Liver (tissue), 9 donors: Measurements from ENCODE around the gene TUT7. TPM values are rescaled to one million over a fixed set of nuclear protein-coding genes. Genes with fewer than 3 reads are reported as not detected.

Source experiments
- DNase-seq: peaks from one replicate; pipeline ENCODE4 v3.0.0-alpha.2; 2017; ENCODE audit warnings: low spot score
- H3K27ac ChIP-seq, 2 donors: one replicate each; pipeline ENCODE4 v1.7.0; 2013; ENCODE audit warnings: inconsistent platforms in 2 of 2, low read length in 2 of 2, control low read depth in 1 of 2, low read depth in 1 of 2, mild to moderate bottlenecking in 1 of 2
- H3K27me3 ChIP-seq, 4 donors: one replicate each; pipeline versions ENCODE4 v1.6.1 to v1.7.0; 2013; ENCODE audit warnings: low read length in 3 of 4, inconsistent platforms in 1 of 4, mild to moderate bottlenecking in 1 of 4, moderate library complexity in 1 of 4; ENCODE audit not compliant: control insufficient read depth in 4 of 4, insufficient read depth in 4 of 4
- H3K36me3 ChIP-seq, 4 donors: one replicate each; pipeline versions ENCODE4 v1.6.1 to v1.7.0; 2013; ENCODE audit warnings: low read length in 3 of 4, mild to moderate bottlenecking in 3 of 4, low read depth in 1 of 4, moderate library complexity in 1 of 4; ENCODE audit not compliant: control insufficient read depth in 4 of 4, insufficient read depth in 3 of 4
- H3K4me1 ChIP-seq, 4 donors: one replicate each; pipeline versions ENCODE4 v1.6.1 to v1.7.0; 2013; ENCODE audit warnings: low read length in 3 of 4, mild to moderate bottlenecking in 3 of 4, moderate library complexity in 1 of 4; ENCODE audit not compliant: control insufficient read depth in 4 of 4, insufficient read depth in 4 of 4
- H3K4me3 ChIP-seq, 3 donors: one replicate each; pipeline versions ENCODE4 v1.6.1 to v1.7.0; 2013; ENCODE audit warnings: low read length in 3 of 3, control low read depth in 1 of 3, low read depth in 1 of 3, mild to moderate bottlenecking in 1 of 3
- H3K9ac ChIP-seq, 2 donors: one replicate each; pipeline ENCODE4 v1.7.0; 2013; ENCODE audit warnings: low read length in 2 of 2, mild to moderate bottlenecking in 2 of 2, moderate library complexity in 2 of 2, control low read depth in 1 of 2, low read depth in 1 of 2
- H3K9me3 ChIP-seq, 4 donors: one replicate each; pipeline versions ENCODE4 v1.6.1 to v1.7.0; 2013; ENCODE audit warnings: low read length in 3 of 4; ENCODE audit not compliant: control insufficient read depth in 4 of 4
- ATF3 ChIP-seq: IDR thresholded peaks from 2 replicates; pipeline ENCODE4 v1.6.1; 2016; ENCODE audit warnings: antibody characterized with exemption
- EGR1 ChIP-seq, 2 donors: IDR thresholded peaks; 2 replicates each; pipeline ENCODE4 v1.6.1; 2016 to 2018; ENCODE audit warnings: antibody characterized with exemption in 2 of 2, low read depth in 2 of 2
- FOXA1 ChIP-seq: IDR thresholded peaks from 2 replicates; pipeline ENCODE4 v1.6.1; 2016; ENCODE audit warnings: antibody characterized with exemption
- FOXA2 ChIP-seq: IDR thresholded peaks from 2 replicates; pipeline ENCODE4 v1.6.1; 2016; ENCODE audit warnings: antibody characterized with exemption
- GABPA ChIP-seq, 2 donors: IDR thresholded peaks in 1 of 2; conservative IDR thresholded peaks in 1 of 2; 2 replicates each; pipeline ENCODE4 v1.6.1; 2016; ENCODE audit warnings: antibody characterized with exemption in 2 of 2, mild to moderate bottlenecking in 1 of 2, moderate library complexity in 1 of 2
- HNF4A ChIP-seq, 2 donors: conservative IDR thresholded peaks; 2 replicates each; pipeline ENCODE4 v1.6.1; 2016; ENCODE audit warnings: antibody characterized with exemption in 2 of 2, mild to moderate bottlenecking in 2 of 2
- HNF4G ChIP-seq: IDR thresholded peaks from 2 replicates; pipeline ENCODE4 v1.6.1; 2016; ENCODE audit warnings: antibody characterized with exemption
- JUND ChIP-seq, 2 donors: IDR thresholded peaks; 2 replicates each; pipeline ENCODE4 v1.6.1; 2016; ENCODE audit warnings: antibody characterized with exemption in 2 of 2
- MAX ChIP-seq: IDR thresholded peaks from 2 replicates; pipeline ENCODE4 v1.6.1; 2016; ENCODE audit warnings: antibody characterized with exemption
- NR2F2 ChIP-seq: IDR thresholded peaks from 2 replicates; pipeline ENCODE4 v1.6.1; 2016; ENCODE audit warnings: antibody characterized with exemption
- RAD21 ChIP-seq, 2 donors: IDR thresholded peaks; 2 replicates each; pipeline ENCODE4 v1.6.1; 2016; ENCODE audit warnings: antibody characterized with exemption in 2 of 2, mild to moderate bottlenecking in 2 of 2
- RXRA ChIP-seq, 2 donors: IDR thresholded peaks; 2 replicates each; pipeline ENCODE4 v1.6.1; 2017 to 2018; ENCODE audit warnings: antibody characterized with exemption in 2 of 2, mild to moderate bottlenecking in 1 of 2
- SP1 ChIP-seq: IDR thresholded peaks from 2 replicates; pipeline ENCODE4 v1.6.1; 2018; ENCODE audit warnings: antibody characterized with exemption, mild to moderate bottlenecking
- TAF1 ChIP-seq: conservative IDR thresholded peaks from 2 replicates; pipeline ENCODE4 v1.6.1; 2016; ENCODE audit warnings: antibody characterized with exemption, mild to moderate bottlenecking
- ZBTB33 ChIP-seq: IDR thresholded peaks from 2 replicates; pipeline ENCODE4 v1.6.1; 2016; ENCODE audit warnings: antibody characterized with exemption
- WGBS: extraction: QIAGEN DNeasy Blood & Tissue Kit; methylation state at CpG from one replicate; pipeline ENCODE4 v1.1.7; 2013; 5-methylcytosine and 5-hydroxymethylcytosine counted together
- polyA plus RNA-seq, 2 donors: library from polyadenylated mRNA; stranded (reverse) in 1 of 2; unstranded in 1 of 2; fragments of 200-250 nt in 1 of 2; fragments of >200 nt in 1 of 2; fragmentation: Nextera tagmentation in 1 of 2; extraction: Ambion mirVana in 1 of 2; gene quantifications; one replicate each; pipeline versions ENCODE4 v1.2.1 to v1.2.3, GENCODE V29; 2013 to 2015
- total RNA-seq, 2 donors: library from RNA; depleted of rRNA; stranded (reverse); fragments of >200 nt; gene quantifications; one replicate each; pipeline ENCODE4 v1.2.3, GENCODE V29; 2014
- TF ChIP-seq, protein P1 (sequence below): IDR thresholded peaks from 2 replicates; pipeline ENCODE4 v1.6.1; 2016; ENCODE audit warnings: antibody characterized with exemption, mild to moderate bottlenecking
- TF ChIP-seq, protein P2 (sequence below): fragments of 150-350 bp; IDR thresholded peaks from 2 replicates; pipeline ENCODE4 v1.5.1; 2017; ENCODE audit warnings: improper control_type of control experiment, low read depth, low read length; ENCODE audit not compliant: missing input control
- donor health status: healthy.
- donor health status: healthy.
- donor health status: healthy.
- donor health status: healthy.
- donor health status: healthy.

The TUT7 gene
- total and polyA plus RNA-seq, 4 donors: 10.7 to 34.6 (median 15.9) TPM

- WGBS: 98% methylated on average over 3 of the region's 3 CpGs
- TF ChIP-seq MAX: no peak
- TF ChIP-seq ATF3: no peak
- TF ChIP-seq, protein P1, sequence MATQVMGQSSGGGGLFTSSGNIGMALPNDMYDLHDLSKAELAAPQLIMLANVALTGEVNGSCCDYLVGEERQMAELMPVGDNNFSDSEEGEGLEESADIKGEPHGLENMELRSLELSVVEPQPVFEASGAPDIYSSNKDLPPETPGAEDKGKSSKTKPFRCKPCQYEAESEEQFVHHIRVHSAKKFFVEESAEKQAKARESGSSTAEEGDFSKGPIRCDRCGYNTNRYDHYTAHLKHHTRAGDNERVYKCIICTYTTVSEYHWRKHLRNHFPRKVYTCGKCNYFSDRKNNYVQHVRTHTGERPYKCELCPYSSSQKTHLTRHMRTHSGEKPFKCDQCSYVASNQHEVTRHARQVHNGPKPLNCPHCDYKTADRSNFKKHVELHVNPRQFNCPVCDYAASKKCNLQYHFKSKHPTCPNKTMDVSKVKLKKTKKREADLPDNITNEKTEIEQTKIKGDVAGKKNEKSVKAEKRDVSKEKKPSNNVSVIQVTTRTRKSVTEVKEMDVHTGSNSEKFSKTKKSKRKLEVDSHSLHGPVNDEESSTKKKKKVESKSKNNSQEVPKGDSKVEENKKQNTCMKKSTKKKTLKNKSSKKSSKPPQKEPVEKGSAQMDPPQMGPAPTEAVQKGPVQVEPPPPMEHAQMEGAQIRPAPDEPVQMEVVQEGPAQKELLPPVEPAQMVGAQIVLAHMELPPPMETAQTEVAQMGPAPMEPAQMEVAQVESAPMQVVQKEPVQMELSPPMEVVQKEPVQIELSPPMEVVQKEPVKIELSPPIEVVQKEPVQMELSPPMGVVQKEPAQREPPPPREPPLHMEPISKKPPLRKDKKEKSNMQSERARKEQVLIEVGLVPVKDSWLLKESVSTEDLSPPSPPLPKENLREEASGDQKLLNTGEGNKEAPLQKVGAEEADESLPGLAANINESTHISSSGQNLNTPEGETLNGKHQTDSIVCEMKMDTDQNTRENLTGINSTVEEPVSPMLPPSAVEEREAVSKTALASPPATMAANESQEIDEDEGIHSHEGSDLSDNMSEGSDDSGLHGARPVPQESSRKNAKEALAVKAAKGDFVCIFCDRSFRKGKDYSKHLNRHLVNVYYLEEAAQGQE: no peak
- no peak for TF ChIP-seq FOXA2
- TF ChIP-seq GABPA (IDR thresholded peaks at IDR 0.05 in 1 of 2, conservative IDR thresholded peaks at IDR 0.05 in 1 of 2): no peak
- TF ChIP-seq HNF4A (conservative IDR thresholded peaks at IDR 0.05): no peak
- no peak for TF ChIP-seq EGR1 (IDR thresholded peaks at IDR 0.05; ENCODE audit: low read depth in 2 of 2)
- TF ChIP-seq HNF4G: no peak
- no peak for TF ChIP-seq RAD21 (IDR thresholded peaks at IDR 0.05)
- no peak for TF ChIP-seq JUND (IDR thresholded peaks at IDR 0.05)
- TF ChIP-seq, protein P2, sequence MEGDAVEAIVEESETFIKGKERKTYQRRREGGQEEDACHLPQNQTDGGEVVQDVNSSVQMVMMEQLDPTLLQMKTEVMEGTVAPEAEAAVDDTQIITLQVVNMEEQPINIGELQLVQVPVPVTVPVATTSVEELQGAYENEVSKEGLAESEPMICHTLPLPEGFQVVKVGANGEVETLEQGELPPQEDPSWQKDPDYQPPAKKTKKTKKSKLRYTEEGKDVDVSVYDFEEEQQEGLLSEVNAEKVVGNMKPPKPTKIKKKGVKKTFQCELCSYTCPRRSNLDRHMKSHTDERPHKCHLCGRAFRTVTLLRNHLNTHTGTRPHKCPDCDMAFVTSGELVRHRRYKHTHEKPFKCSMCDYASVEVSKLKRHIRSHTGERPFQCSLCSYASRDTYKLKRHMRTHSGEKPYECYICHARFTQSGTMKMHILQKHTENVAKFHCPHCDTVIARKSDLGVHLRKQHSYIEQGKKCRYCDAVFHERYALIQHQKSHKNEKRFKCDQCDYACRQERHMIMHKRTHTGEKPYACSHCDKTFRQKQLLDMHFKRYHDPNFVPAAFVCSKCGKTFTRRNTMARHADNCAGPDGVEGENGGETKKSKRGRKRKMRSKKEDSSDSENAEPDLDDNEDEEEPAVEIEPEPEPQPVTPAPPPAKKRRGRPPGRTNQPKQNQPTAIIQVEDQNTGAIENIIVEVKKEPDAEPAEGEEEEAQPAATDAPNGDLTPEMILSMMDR: no peak
- TF ChIP-seq ZBTB33: no peak
- no peak for TF ChIP-seq NR2F2
- TF ChIP-seq SP1: no peak
- TF ChIP-seq TAF1: no peak
- no peak for DNase-seq
- Histone ChIP-seq H3K27ac (no peak overlapping the region), H3K4me1 (peaks cover 2 to 17% (median 3%) of the 10 kb centered on the region in 4 donors), H3K36me3 (peaks cover 7 to 83% (median 52%) of the 10 kb centered on the region in 4 donors), H3K9me3 (no peaks in the 10 kb centered on the region), H3K27me3 (no peaks in the 10 kb centered on the region), H3K4me3 (no peak overlapping the region), H3K9ac (no peak overlapping the region)
These were observed 11.9 kb downstream of the TUT7 start for GRCh38 chr9:86342269-86342668.

- 76% methylated on average over 3 of the region's 3 CpGs for WGBS
- no peak for DNase-seq
- Histone ChIP-seq H3K36me3 (peaks cover 7 to 91% (median 62%) of the 10 kb centered on the region in 4 donors), H3K27ac (no peak overlapping the region), H3K4me3 (no peak overlapping the region), H3K27me3 (no peaks in the 10 kb centered on the region), H3K4me1 (peaks cover 0 to 7% (median 3%) of the 10 kb centered on the region in 4 donors), H3K9ac (no peak overlapping the region), H3K9me3 (no peaks in the 10 kb centered on the region)
- TF ChIP-seq RXRA (IDR thresholded peaks at IDR 0.05) (no peak), HNF4A (conservative IDR thresholded peaks at IDR 0.05) (no peak), HNF4G (no peak), MAX (no peak), FOXA1 (no peak), SP1 (no peak), TAF1 (no peak), ZBTB33 (no peak), RAD21 (IDR thresholded peaks at IDR 0.05) (no peak), JUND (IDR thresholded peaks at IDR 0.05) (no peak), GABPA (IDR thresholded peaks at IDR 0.05 in 1 of 2, conservative IDR thresholded peaks at IDR 0.05 in 1 of 2) (no peak), NR2F2 (no peak)
- TF ChIP-seq, protein P1: no peak
These were observed 13.2 kb downstream of the TUT7 start for GRCh38 chr9:86341007-86341491.
